Hepatocyte (in vitro differentiated cells): ENCODE measurements around the gene SMOC1. TPM values are rescaled to one million over a fixed set of nuclear protein-coding genes. Genes with fewer than 3 reads are reported as not detected.

Experiments used
- DNase-seq: peaks from one replicate; pipeline ENCODE4 v3.0.0-alpha.2; 2016; ENCODE audit warnings: low spot score
- H2AFZ ChIP-seq: fragments of 200-600 bp; sonication (generic); 2 replicates; pipeline ENCODE4 v1.6.0; 2016; ENCODE audit warnings: antibody characterized with exemption, mild to moderate bottlenecking
- H3K27ac ChIP-seq: fragments of 200-600 bp; sonication (generic); 2 replicates; pipeline ENCODE4 v1.5.1; 2016; ENCODE audit warnings: mild to moderate bottlenecking
- H3K27me3 ChIP-seq: fragments of 200-600 bp; sonication (generic); 2 replicates; pipeline ENCODE4 v1.6.1; 2016
- H3K36me3 ChIP-seq: fragments of 200-600 bp; sonication (generic); replicated peaks from 2 replicates; pipeline ENCODE4 v1.5.1; 2016; ENCODE audit warnings: low read depth; ENCODE audit not compliant: insufficient read depth
- H3K4me1 ChIP-seq: fragments of 200-600 bp; sonication (generic); 2 replicates; pipeline ENCODE4 v1.5.1; 2016; ENCODE audit warnings: mild to moderate bottlenecking, moderate library complexity; ENCODE audit not compliant: insufficient read depth
- H3K4me2 ChIP-seq: fragments of 200-600 bp; sonication (generic); 2 replicates; pipeline ENCODE4 v1.6.0; 2016
- H3K4me3 ChIP-seq: fragments of 200-600 bp; sonication (generic); 2 replicates; pipeline ENCODE4 v1.5.1; 2016; ENCODE audit warnings: mild to moderate bottlenecking
- H3K79me2 ChIP-seq: fragments of 200-600 bp; sonication (generic); 2 replicates; pipeline ENCODE4 v1.6.0; 2017; ENCODE audit warnings: mild to moderate bottlenecking
- H3K9me2 ChIP-seq: fragments of 200-600 bp; sonication (generic); replicated peaks from 2 replicates; pipeline ENCODE4 v1.6.0; 2017; ENCODE audit warnings: mild to moderate bottlenecking; ENCODE audit not compliant: insufficient read depth
- H3K9me3 ChIP-seq: fragments of 200-600 bp; sonication (generic); 2 replicates; pipeline ENCODE4 v1.5.1; 2016; ENCODE audit warnings: low read depth, mild to moderate bottlenecking
- H4K20me1 ChIP-seq: fragments of 200-600 bp; sonication (generic); 2 replicates; pipeline ENCODE4 v1.6.0; 2016; ENCODE audit warnings: mild to moderate bottlenecking; ENCODE audit not compliant: insufficient read depth, poor library complexity, severe bottlenecking
- EZH2 ChIP-seq: fragments of 200-600 bp; sonication (generic); IDR thresholded peaks from 2 replicates; pipeline ENCODE4 v1.6.1; 2016; ENCODE audit warnings: antibody characterized with exemption, mild to moderate bottlenecking, borderline replicate concordance
- EZH2phosphoT487 ChIP-seq: fragments of 200-600 bp; sonication (generic); IDR thresholded peaks from one replicate; pipeline ENCODE4 v1.6.1; 2018; ENCODE audit warnings: antibody characterized with exemption, mild to moderate bottlenecking, low read depth, moderate library complexity; ENCODE audit not compliant: unreplicated experiment, severe bottlenecking
- WGBS: methylation state at CpG from one replicate; pipeline ENCODE4 v1.1.6; 2016; ENCODE audit warnings: low lambda C conversion rate; ENCODE audit errors: missing lambda C conversion rate; 5-methylcytosine and 5-hydroxymethylcytosine counted together
- polyA plus RNA-seq: library from polyadenylated mRNA; unstranded; fragments of >200 nt; fragmentation: Nextera tagmentation; extraction: Ambion mirVana; gene quantifications from 2 replicates; pipeline ENCODE4 v1.2.1, GENCODE V29; 2016
- total RNA-seq: library from RNA; depleted of rRNA; stranded (reverse); fragments of >200 nt; gene quantifications from 2 replicates; pipeline ENCODE4 v1.2.3, GENCODE V29; 2014
- TF ChIP-seq, protein P1 (sequence below): fragments of 200-600 bp; sonication (generic); IDR thresholded peaks from 2 replicates; pipeline ENCODE4 v1.5.1; 2016; ENCODE audit warnings: antibody characterized with exemption, mild to moderate bottlenecking; ENCODE audit not compliant: poor library complexity

SMOC1 gene
- total and polyA plus RNA-seq, 2 experiments from 2014 or later: 2.1 to 6.2 TPM

GRCh38 chr14:69860221-69860620, 19.0 kb upstream of the SMOC1 start:
- TF ChIP-seq, protein P1, sequence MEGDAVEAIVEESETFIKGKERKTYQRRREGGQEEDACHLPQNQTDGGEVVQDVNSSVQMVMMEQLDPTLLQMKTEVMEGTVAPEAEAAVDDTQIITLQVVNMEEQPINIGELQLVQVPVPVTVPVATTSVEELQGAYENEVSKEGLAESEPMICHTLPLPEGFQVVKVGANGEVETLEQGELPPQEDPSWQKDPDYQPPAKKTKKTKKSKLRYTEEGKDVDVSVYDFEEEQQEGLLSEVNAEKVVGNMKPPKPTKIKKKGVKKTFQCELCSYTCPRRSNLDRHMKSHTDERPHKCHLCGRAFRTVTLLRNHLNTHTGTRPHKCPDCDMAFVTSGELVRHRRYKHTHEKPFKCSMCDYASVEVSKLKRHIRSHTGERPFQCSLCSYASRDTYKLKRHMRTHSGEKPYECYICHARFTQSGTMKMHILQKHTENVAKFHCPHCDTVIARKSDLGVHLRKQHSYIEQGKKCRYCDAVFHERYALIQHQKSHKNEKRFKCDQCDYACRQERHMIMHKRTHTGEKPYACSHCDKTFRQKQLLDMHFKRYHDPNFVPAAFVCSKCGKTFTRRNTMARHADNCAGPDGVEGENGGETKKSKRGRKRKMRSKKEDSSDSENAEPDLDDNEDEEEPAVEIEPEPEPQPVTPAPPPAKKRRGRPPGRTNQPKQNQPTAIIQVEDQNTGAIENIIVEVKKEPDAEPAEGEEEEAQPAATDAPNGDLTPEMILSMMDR: no peak
- H3K4me2 ChIP-seq: no peak overlapping the region
- no peaks in the 10 kb centered on the region for H3K4me1 ChIP-seq
- no peak overlapping the region for H2AFZ ChIP-seq
- H3K27ac ChIP-seq: no peak overlapping the region
- no peaks in the 10 kb centered on the region for H3K79me2 ChIP-seq
- H3K36me3 ChIP-seq: no peaks in the 10 kb centered on the region
- H3K4me3 ChIP-seq: no peak overlapping the region
- DNase-seq: no peak
- WGBS: 54% methylated on average over 12 of the region's 12 CpGs
- no peaks in the 10 kb centered on the region for H4K20me1 ChIP-seq
- no peaks in the 10 kb centered on the region for H3K27me3 ChIP-seq
- no peaks in the 10 kb centered on the region for H3K9me3 ChIP-seq
- H3K9me2 ChIP-seq: no peaks in the 10 kb centered on the region

GRCh38 chr14:69861025-69861569, 18.1 kb upstream of the SMOC1 start:
- no peaks in the 10 kb centered on the region for H4K20me1 ChIP-seq
- H3K4me2 ChIP-seq: no peak overlapping the region
- no peak for DNase-seq
- H3K27ac ChIP-seq: no peak overlapping the region
- H3K27me3 ChIP-seq: no peaks in the 10 kb centered on the region
- H3K4me3 ChIP-seq: no peak overlapping the region
- H3K9me3 ChIP-seq: no peaks in the 10 kb centered on the region
- TF ChIP-seq, protein P1: no peak
- TF ChIP-seq EZH2 (no peak), EZH2phosphoT487 (no peak)
- no peaks in the 10 kb centered on the region for H3K79me2 ChIP-seq
- H3K4me1 ChIP-seq: no peaks in the 10 kb centered on the region
- no peaks in the 10 kb centered on the region for H3K36me3 ChIP-seq
- 89% methylated on average over 3 of the region's 3 CpGs for WGBS
- H2AFZ ChIP-seq: no peak overlapping the region
- H3K9me2 ChIP-seq: no peaks in the 10 kb centered on the region

- H3K79me2 ChIP-seq: no peaks in the 10 kb centered on the region
- H3K27ac ChIP-seq: no peak overlapping the region
- H3K4me3 ChIP-seq: no peak overlapping the region
- no peak for DNase-seq
- no peak overlapping the region for H3K4me2 ChIP-seq
- H2AFZ ChIP-seq: no peak overlapping the region
- 93% methylated on average over 4 of the region's 4 CpGs for WGBS
- H4K20me1 ChIP-seq: no peaks in the 10 kb centered on the region
- no peaks in the 10 kb centered on the region for H3K27me3 ChIP-seq
- H3K9me3 ChIP-seq: no peaks in the 10 kb centered on the region
- H3K4me1 ChIP-seq: no peaks in the 10 kb centered on the region
- H3K9me2 ChIP-seq: no peaks in the 10 kb centered on the region
- TF ChIP-seq EZH2 (no peak), EZH2phosphoT487 (no peak)
- TF ChIP-seq, protein P1: no peak
- H3K36me3 ChIP-seq: no peaks in the 10 kb centered on the region
Observed at GRCh38 chr14:69863083-69863482, 16.1 kb upstream of the SMOC1 start.

DNA sequence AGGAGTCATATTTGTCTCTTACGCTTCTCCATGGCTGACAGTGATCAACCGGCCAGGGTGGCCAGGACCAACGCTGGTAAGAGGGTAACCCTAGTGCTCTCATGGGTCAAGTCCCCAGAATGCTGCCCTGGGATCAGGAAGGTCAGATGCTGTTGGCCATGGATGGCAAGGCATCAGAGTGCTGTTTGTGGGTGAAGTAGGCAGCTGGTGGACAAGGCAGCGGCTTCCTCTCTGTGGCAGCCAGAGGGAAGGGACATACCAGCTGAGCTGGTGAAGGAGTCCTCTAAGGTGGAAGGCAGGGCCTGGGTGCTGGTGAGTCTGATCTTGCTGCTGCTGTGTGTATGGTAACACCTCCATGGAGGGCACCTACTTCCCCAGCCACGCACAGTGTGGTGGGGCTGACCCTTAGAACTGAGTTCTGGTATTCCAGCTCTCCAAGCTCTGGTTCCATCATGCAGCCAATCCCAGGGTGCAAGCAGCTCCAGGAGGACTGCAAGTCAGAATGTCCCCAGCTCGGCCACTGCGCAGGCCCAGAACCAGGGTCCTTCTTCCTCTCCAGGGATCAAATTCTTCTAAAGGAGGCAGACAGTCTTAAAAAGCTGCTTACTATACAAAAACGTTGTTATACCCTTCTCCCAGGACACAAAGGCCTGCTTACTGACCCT, 13.4 kb upstream of the SMOC1 start:
- no peaks in the 10 kb centered on the region for H3K27me3 ChIP-seq
- no peaks in the 10 kb centered on the region for H3K79me2 ChIP-seq
- no peaks in the 10 kb centered on the region for H3K9me2 ChIP-seq
- no peaks in the 10 kb centered on the region for H3K4me1 ChIP-seq
- WGBS: 86% methylated on average over 8 of the region's 8 CpGs
- no peak overlapping the region for H2AFZ ChIP-seq
- DNase-seq: no peak
- H4K20me1 ChIP-seq: no peaks in the 10 kb centered on the region
- no peak for TF ChIP-seq EZH2phosphoT487
- no peak for TF ChIP-seq EZH2
- TF ChIP-seq, protein P1: no peak
- H3K4me3 ChIP-seq: no peak overlapping the region
- no peak overlapping the region for H3K4me2 ChIP-seq
- no peaks in the 10 kb centered on the region for H3K36me3 ChIP-seq
- H3K9me3 ChIP-seq: no peaks in the 10 kb centered on the region
- H3K27ac ChIP-seq: no peak overlapping the region
